Mesenteric fat pad (tissue), 1 donor: ENCODE results near the gene C3. TPM values are rescaled to one million over a fixed set of nuclear protein-coding genes. Genes with fewer than 3 reads are reported as not detected.

Experiments used
- DNase-seq: peaks from one replicate; pipeline ENCODE4 v3.0.0-alpha.2; 2020; ENCODE audit warnings: low spot score
- total RNA-seq: library from RNA; stranded (reverse); fragmentation: NEBNext Ultra II Directional; extraction: Animal tissue kit (Norgen Biotek cat#: 25700); gene quantifications from one replicate; pipeline ENCODE4 v1.2.1, GENCODE V29; 2021
- donor health status: DM: yes; HTN: yes; CAD: no.

C3 gene
- total RNA-seq, 1 donor from 2014 or later, result 1,009 TPM

GRCh38 chr19:6745965-6746364, 25.5 kb upstream of the C3 start:
- DNase-seq, result no peak

GRCh38 chr19:6744381-6745301, 24.2 kb upstream of the C3 start:
- DNase-seq, result no peak

DNA sequence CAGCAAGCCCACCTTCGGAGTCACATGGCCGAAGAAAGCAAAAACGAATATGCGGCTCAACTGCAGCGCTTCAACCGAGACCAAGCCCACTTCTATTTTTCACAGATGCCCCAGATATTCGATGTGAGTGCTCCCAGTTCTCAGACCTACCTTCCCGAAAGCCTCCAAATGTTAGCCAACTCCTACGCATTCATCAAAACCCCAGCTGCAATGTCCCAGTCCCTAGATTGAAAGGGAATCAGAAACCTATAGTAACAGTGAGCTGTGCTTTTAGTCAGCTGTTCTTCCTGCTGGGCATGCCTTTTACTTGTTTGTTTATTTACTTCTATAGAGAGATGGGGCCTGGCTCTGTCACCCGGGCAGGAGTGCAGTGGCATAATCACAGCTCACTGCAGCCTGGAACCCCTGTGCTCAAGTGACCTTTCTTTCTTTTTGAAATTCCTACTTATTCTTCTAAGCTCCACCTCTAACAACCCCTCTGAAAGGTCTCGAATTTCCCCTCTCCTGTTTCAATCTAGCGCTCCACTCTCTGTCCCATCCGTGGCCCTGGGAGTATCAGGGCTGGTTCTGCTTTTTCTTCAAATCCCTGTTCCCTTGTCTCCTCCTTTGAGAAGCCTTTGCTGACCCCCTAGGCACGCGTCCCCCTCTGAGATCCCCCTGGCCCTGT, 23.4 kb upstream of the C3 start:
- DNase-seq, result no peak

- no peak for DNase-seq
Observed at GRCh38 chr19:6743066-6743465, 22.6 kb upstream of the C3 start.

- no peak for DNase-seq
Observed at GRCh38 chr19:6740589-6741343, 20.3 kb upstream of the C3 start.

DNA sequence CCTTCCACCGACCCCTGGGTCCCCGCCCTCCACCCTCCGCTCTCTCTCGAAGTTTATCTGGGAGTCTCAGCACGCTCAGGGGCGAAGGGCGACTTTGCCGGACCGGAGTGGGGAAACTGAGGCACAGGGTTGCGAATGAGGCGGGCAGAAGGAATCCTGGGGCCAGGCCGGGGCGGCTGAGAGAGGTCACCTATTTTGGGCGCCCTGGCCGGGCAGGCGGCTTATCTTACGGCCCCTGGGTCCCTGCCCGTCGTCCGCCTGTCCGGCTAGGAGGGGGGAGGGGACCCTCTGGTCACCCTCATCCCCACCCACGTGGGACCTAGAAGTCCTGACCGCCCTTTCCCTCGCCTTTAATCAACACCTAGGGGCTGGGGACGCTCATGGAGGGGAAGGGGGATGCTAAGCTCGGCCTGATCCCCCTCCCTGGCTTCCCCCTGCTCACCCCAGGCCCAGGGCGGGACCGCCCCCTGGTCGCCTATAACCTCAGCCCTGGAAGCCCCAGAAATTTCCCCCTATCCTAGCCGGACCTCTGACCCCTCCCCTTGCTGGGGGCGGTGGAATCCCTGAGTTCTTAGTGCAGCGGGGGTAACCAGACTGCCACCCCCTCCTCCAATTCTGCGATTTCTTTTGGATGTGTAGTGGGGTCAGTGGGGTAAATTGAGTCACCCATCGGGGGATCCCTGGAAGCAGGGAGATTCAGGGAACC, 19.6 kb upstream of the C3 start:
- DNase-seq, result no peak

DNA sequence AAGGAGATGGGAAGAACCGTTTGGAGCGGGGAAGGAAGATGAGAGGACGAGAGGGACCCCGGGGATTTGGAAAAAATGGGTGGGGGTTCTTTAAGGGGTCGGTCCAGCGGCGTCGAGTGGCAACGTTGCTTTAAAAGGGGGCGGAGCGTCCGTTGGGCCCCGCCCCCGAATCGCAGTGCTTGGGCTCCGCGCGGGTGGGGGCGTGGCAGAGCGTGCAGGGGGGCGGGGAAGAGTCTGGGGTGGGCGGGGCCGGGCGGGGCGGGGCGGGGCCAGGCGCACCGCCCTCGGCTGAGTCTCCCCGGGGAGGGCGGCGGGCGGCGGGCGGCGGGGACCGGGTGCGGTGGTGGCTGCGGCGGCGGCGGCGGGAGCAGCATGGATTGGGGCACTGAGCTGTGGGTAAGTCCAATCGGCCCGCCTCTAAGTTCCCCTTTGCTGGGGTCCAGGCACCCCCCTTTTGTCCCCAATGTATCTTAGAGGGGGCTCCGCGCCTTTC, 19.0 kb upstream of the C3 start, which contains the start of gene TRIP10:
TSS of gene TRIP10 (plus strand) at position 291 of the 493 bp plus-strand sequence. CDS start at position 373, 82 bp downstream.
- no peak for DNase-seq

GRCh38 chr19:6738787-6739389, 18.4 kb upstream of the C3 start:
- DNase-seq, result no peak

DNA sequence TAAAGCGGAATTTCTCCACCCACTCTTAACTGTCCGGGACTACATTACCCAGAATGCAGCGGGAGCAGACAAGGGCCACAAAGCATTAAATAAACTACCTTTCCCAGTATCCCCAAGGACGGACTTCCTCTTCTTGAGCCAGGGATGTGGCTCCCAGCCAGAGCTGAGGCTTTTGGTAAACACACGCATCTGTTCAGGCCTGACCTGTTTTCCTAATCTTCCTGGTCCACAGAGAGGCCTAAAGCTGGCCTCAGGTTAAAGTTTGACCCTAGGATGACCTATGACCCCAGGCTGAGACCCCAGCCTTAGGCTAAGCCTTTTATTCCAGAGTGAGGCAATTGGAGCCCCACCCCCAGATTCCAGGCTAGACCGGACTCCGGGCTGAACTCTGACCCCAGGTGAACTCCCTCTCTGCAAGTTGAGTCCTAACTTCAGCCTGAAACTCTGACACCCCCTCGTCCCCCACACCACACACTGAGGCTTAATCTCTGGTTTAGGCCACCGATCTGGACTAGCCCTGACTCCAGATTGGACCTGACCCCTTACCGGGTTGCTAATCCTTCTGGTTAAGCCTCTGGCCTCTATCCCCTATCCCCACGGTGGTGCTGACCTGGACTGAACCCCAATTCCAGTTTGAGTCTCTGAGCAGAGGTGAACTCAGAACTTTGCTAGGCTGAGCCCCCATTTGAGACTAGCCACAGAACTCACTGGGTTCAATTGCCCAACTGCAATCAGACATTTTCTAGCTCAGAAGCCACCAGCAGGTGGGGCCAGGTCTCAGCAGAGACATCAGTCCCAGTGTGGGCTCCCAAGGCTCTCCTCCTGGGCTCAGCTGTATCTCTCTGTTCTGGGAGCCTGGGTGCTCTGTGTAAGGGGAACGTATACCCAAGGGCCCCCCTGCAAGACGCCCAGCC, 17.7 kb upstream of the C3 start:
- no peak for DNase-seq

- peak; percentile 100 for DNase-seq
Observed at GRCh38 chr19:6737284-6737872, 16.9 kb upstream of the C3 start, which contains the start of gene GPR108. Gene GPR108, minus strand, starts transcription at chr19:6737580. Its CDS starts 4 bp downstream, at chr19:6737576.

DNA sequence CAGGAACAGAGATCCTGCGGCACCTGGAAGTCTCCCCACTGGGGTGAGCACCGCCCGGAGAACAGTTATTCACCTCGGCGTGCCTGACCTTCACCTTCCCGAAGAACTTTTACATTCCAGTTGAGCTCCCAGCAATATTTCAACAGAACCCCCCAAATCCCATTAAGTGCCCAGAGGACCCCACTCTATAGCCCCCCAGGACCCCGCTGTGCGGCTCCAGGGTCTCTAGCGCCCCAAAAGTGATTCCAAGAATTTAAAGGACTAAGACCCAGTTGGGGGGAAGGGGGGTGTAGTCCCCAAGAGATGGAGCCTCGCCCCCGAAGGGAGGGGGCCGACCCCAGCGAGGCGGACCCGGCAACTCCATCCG, 16.4 kb upstream of the C3 start:
- no peak for DNase-seq

DNA sequence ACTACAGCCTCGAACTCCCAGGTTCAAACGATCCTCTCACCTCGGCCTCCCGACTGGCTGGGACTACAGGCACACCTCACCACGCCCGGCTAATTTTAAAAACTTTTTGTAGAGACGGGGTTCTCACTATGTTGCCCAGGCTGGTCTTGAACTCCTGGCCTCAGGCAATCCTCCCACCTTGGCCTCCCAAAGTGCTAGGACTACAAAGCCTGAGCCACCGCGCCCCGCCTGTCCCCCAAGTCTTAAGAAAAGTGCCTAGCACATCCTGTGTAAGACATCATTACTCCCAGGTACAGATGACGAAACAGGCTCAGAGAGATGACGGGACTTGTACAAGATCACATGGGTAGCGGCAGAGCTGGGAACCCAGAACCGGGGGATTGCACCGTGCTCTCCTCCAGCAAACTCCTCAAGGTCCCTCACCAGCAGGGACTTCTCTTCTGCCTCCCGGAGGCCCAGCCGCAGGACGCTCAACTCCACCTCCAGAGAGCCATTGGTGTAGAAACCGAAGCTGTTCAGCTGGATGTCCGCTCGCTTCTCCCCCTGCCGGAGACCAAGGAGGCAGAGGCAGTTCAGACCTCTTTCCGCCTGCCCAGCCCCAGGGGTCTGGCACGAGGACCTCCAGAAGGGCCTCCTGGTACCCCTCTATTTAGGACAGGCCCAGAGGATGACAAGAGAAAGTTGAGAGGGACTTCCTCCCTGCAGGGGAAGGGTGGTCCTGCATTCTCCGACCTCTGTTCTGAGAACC, 15.9 kb upstream of the C3 start:
- no peak for DNase-seq

DNA sequence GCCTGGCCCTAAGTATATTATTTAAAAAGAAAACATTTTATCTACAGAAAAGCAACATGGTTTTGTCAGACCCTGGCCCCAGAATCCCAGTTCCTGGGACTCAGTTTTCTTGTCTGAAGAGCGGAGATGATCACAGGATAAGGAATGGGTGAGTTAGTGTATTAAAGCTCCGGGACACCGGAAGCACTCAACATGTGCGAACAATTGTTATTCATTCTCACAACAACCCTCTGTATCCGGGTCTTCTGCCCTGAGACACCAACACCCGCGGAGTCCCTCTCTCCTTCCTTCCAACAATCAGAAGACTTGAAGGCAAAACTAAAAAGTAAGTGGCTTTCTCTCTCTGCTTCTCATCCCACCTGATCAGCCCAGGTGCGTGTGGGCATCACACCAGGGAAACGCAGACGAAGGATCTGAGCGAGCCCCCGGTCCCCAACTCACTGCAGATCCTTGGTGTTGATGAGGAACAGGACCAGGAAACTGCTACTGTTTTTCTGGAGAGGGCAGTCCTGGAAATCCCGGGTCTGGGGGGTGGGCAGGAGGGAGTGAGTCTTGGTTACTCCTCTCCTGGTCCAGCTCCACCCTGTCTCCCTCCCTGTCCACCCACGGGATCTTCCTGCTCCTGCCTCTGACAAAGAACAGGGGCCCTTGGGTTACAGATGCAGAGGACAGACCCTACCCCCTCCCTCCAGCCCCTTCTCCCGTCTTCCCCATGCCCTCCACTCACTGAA, 14.9 kb upstream of the C3 start:
- no peak for DNase-seq

- no peak for DNase-seq
Observed at GRCh38 chr19:6734096-6734696, 13.7 kb upstream of the C3 start.

GRCh38 chr19:6733338-6734095, 13.1 kb upstream of the C3 start:
- no peak for DNase-seq

GRCh38 chr19:6732803-6733337, 12.4 kb upstream of the C3 start:
- no peak for DNase-seq
